ENCODE measurements around the gene NTM.

The NTM gene

GRCh38 chr11:131692961-131693360, 322.5 kb downstream of the NTM start:
- DNase-seq = no peak

- DNase-seq = no peak
Measured at GRCh38 chr11:131693756-131694155, 323.3 kb downstream of the NTM start.

GRCh38 chr11:131694526-131695424, 324.4 kb downstream of the NTM start:
- DNase-seq = peak; percentile 73 to 80

DNA sequence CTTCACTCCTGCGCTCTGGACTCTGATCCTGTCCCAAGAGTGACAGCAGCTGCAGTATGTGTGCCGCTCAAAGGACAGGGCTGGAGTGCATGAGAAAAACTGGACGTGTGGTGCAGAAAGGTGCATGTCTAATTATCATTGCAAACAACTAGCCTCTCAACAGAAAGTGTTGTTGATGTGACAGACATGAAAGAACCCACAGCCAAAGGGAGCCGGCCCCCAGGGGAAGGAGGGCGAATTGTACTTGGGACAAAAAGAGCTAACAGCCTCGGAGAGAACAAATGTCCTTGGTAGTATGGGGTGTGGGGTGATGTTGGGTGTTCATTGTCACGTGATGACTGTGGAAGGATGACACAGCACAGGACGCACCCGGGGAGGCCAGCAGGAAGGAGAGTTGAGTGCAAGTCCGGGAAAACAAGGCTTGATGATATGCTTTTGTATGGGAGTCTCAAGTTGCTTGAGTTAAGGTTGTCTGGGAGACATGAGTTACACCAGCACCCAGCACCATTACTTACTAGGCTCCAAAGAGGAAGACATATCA, 325.5 kb downstream of the NTM start:
- no peak for DNase-seq

DNA sequence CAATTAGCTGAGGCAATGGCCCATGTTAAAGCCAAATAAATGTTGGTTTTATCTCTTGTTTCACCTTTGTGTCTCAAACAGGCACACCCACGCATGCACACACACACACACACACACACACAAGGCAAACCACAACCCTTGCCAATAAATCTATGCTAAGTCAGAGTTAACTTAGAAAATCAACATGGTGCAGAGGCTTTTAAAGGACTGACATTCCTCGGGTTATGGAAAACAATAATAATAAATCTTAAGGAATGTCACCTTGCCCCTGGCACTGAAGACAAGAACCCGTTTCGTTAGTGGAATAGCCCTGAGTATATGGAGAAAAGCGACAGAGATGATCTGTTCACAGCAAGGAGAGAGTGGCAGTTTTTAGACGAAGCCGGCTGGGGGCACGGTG, 326.3 kb downstream of the NTM start:
- DNase-seq = no peak

- no peak for DNase-seq
Measured at GRCh38 chr11:131703311-131703710, 332.9 kb downstream of the NTM start.

DNA sequence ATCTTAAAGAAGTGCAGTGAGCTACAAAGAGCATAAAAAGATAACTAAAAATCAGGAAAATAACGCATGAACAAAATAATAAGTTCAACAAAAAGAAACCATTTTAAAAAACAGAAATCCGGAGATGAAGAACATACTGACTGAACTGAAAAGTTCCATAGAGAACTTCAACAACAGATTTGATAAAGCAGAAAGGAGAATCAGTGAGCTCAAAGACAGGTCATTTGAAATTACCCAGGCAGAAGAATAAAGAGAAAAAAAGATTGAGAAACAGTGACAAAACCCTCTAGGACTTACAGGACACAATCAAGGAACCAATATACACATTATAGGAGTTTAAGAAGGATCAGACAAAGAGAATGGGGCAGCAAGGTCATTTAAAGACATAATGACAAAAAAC, 334.3 kb downstream of the NTM start:
- no peak for DNase-seq

DNA sequence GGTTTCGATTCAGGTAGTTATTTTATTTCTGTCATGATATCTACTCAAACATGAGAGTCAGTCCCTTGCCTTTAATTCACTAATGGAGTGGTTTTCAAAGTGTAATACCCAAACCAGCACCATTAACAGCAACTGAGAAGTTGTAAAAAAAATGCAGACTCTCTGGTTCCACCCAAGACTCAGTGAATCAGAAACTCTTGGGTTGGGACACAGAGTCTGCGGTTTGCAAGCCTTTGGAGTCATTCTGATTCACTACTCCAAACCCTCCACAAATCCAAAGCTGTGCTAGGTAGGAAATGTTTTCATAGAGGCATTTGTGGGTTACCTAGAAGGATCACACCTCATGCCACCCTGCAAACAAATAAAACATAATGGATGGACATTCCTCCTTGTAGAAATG, 340.1 kb downstream of the NTM start:
- no peak for DNase-seq

GRCh38 chr11:131712897-131713296, 342.5 kb downstream of the NTM start:
- DNase-seq = no peak

DNA sequence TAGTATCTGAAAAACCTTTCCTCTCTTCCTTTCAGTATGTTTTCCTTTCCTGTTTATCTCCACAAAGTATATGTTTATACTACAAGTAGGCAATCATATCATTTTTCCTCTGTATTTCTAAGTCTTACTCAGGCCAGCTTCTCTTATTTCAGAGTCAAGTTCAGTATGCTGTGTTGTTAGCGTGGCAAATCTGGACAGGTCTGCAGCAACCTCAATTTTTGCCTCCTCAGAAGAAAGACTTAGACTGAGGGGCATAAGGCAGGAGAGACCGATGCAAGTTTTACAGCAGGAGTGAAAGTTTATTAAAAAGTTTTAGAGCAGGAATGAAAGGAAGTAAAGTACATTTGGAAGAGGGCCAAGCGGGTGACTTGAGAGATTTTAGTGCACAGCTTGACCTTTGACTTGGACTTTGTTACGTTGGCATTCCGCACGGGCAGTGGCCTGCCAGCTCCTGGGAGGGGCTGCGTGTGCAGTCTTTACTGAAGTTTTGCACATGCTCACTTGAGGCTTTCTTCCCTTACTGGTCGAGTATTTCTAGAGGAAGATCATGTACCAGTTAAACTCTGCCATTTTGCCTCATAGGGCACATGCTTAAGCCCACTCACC, 343.2 kb downstream of the NTM start:
- no peak for DNase-seq

GRCh38 chr11:131717616-131718015, 347.2 kb downstream of the NTM start:
- DNase-seq = no peak

- DNase-seq = no peak
Measured at GRCh38 chr11:131723088-131723487, 352.7 kb downstream of the NTM start.

- no peak for DNase-seq
Measured at GRCh38 chr11:131724436-131724975, 354.1 kb downstream of the NTM start.

- no peak for DNase-seq
Measured at GRCh38 chr11:131734871-131735270, 364.5 kb downstream of the NTM start.

GRCh38 chr11:131737357-131737756, 366.9 kb downstream of the NTM start:
- DNase-seq = no peak

- DNase-seq = no peak
Measured at GRCh38 chr11:131739243-131739882, 368.9 kb downstream of the NTM start.

GRCh38 chr11:131744847-131745246, 374.4 kb downstream of the NTM start:
- DNase-seq = no peak

- no peak for DNase-seq
Measured at GRCh38 chr11:131745405-131745804, 375.0 kb downstream of the NTM start.

DNA sequence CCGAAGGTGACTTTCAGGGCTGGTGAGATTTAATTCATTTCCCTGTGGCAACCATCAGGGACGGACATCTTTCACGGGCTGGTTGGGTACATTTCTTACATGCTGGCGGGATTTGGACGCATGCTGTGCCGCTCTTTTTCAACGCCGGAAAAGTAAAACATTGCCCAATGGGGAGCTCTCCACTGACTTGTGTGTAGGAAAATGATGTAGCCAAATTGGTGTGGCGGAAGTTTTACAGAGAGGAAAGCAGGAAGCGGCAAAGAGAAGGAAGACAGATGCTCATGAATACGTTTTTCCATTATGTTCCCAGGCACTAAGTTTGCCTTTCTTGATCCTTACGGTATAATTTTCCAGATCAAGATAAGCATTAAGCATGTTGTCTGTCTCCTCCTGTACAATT, 375.8 kb downstream of the NTM start:
- DNase-seq = no peak

GRCh38 chr11:131748151-131749050, 378.0 kb downstream of the NTM start:
- DNase-seq = peak; percentile 40 to 46

- no peak for DNase-seq
Measured at GRCh38 chr11:131749101-131749500, 378.7 kb downstream of the NTM start.

- no peak for DNase-seq
Measured at GRCh38 chr11:131750152-131750551, 379.7 kb downstream of the NTM start.

Measured in activated T-cell treated with anti-CD3 and anti-CD28 coated beads, Interleukin-2, amount 50 U/mL, for 48 hours (primary cell).